Naive thymus-derived CD4-positive, alpha-beta T cell (primary cell): ENCODE data around the gene CDC14B. TPM values are rescaled to one million over a fixed set of nuclear protein-coding genes. Genes with fewer than 3 reads are reported as not detected.

Experiments used
- ATAC-seq: fragments of 150-1000 bp; cut with Tn5 transposase; 2 replicates; pipeline ENCODE4 v1.10.0; 2021; ENCODE audit warnings: mild to moderate bottlenecking, moderate library complexity
- CTCF ChIA-PET: fragments of 350-600 bp; sonication (Branson Sonifier 250); formaldehyde crosslinking; loops from one replicate; lab custom pipeline; 2021; ENCODE audit warnings: antibody characterized with exemption; lab: Charles Lee
- POLR2A ChIA-PET: fragments of 350-600 bp; sonication (Branson Sonifier 250); formaldehyde crosslinking; loops from one replicate; lab custom pipeline; 2021; ENCODE audit warnings: antibody characterized with exemption, inconsistent platforms; lab: Charles Lee
- DNase-seq, 9 donors: peaks; one replicate each; pipeline versions ENCODE4 v3.0.0 to v3.0.0-alpha.2; 2020 to 2022; ENCODE audit warnings: mixed read lengths in 1 of 9
- H3K27ac ChIP-seq: one replicate; pipeline ENCODE4 v1.7.0; 2013; ENCODE audit warnings: mild to moderate bottlenecking, low read depth, low read length, moderate library complexity
- H3K27me3 ChIP-seq, 2 donors: one replicate each; pipeline ENCODE4 v1.7.0; 2013; ENCODE audit warnings: low read length in 2 of 2, mild to moderate bottlenecking in 2 of 2, moderate library complexity in 2 of 2; ENCODE audit not compliant: control insufficient read depth in 2 of 2, insufficient read depth in 2 of 2
- H3K36me3 ChIP-seq, 3 experiments: 1 replicate in 2 of 3; 2 replicates in 1 of 3; pipeline ENCODE4 v1.7.0; 2013; ENCODE audit warnings: low read length in 3 of 3, mild to moderate bottlenecking in 3 of 3, moderate library complexity in 1 of 3; ENCODE audit not compliant: insufficient read depth in 3 of 3, control insufficient read depth in 2 of 3
- H3K4me1 ChIP-seq, 2 donors: one replicate each; pipeline ENCODE4 v1.7.0; 2013; ENCODE audit warnings: low read length in 2 of 2, mild to moderate bottlenecking in 2 of 2, moderate library complexity in 1 of 2; ENCODE audit not compliant: control insufficient read depth in 2 of 2, insufficient read depth in 2 of 2
- H3K4me3 ChIP-seq: 2 replicates; pipeline ENCODE4 v1.7.0; 2013; ENCODE audit warnings: mild to moderate bottlenecking, low read length
- H3K9me3 ChIP-seq, 3 experiments: 1 replicate in 2 of 3; 2 replicates in 1 of 3; pipeline ENCODE4 v1.7.0; 2013; ENCODE audit warnings: low read length in 3 of 3; ENCODE audit not compliant: control insufficient read depth in 2 of 3
- H3K27ac Mint-ChIP-seq, 9 donors: one replicate each; pipeline ENCODE4 v1.8.0; 2020 to 2022; ENCODE audit warnings: mixed read lengths in 9 of 9, mild to moderate bottlenecking in 8 of 9, moderate library complexity in 5 of 9, inconsistent platforms in 2 of 9
- H3K27me3 Mint-ChIP-seq, 5 donors: one replicate each; pipeline ENCODE4 v1.8.0; 2021 to 2022; ENCODE audit warnings: mixed read lengths in 5 of 5, mild to moderate bottlenecking in 1 of 5
- H3K36me3 Mint-ChIP-seq, 5 donors: one replicate each; pipeline ENCODE4 v1.8.0; 2020 to 2022; ENCODE audit warnings: mixed read lengths in 5 of 5, mild to moderate bottlenecking in 3 of 5, inconsistent platforms in 1 of 5
- H3K4me1 Mint-ChIP-seq, 7 donors: one replicate each; pipeline ENCODE4 v1.8.0; 2020 to 2022; ENCODE audit warnings: mixed read lengths in 7 of 7, mild to moderate bottlenecking in 3 of 7, inconsistent platforms in 1 of 7
- H3K4me3 Mint-ChIP-seq, 10 donors: one replicate each; pipeline ENCODE4 v1.8.0; 2020 to 2022; ENCODE audit warnings: mild to moderate bottlenecking in 10 of 10, mixed read lengths in 10 of 10, moderate library complexity in 6 of 10, inconsistent platforms in 2 of 10
- H3K9me3 Mint-ChIP-seq, 11 donors: one replicate each; pipeline ENCODE4 v1.8.0; 2020 to 2022; ENCODE audit warnings: mixed read lengths in 11 of 11, mild to moderate bottlenecking in 4 of 11, inconsistent platforms in 1 of 11, moderate library complexity in 1 of 11
- intact Hi-C, 2 donors: fragments of 100-400 bp; cut with micrococcal nuclease; formaldehyde crosslinking; loops; one replicate each; pipeline ENCODE4 v1.15.1; 2023
- polyA plus RNA-seq, 2 donors: library from polyadenylated mRNA; unstranded; fragments of 300-500 nt; fragmentation: Illumina TruSeq; gene quantifications; one replicate each; pipeline ENCODE4 v1.2.3, GENCODE V29; 2021
- total RNA-seq, 6 experiments: library from RNA in 5 of 6; stranded (reverse) in 5 of 6; gene quantifications; 1 replicate in 5 of 6; 2 replicates in 1 of 6; pipeline ENCODE4 v1.2.3 and lab custom pipeline; 2021 to 2026

The CDC14B gene
- total and polyA plus RNA-seq, 7 experiments from 2014 or later: 0.41 to 16.5 (median 9.4) TPM

DNA sequence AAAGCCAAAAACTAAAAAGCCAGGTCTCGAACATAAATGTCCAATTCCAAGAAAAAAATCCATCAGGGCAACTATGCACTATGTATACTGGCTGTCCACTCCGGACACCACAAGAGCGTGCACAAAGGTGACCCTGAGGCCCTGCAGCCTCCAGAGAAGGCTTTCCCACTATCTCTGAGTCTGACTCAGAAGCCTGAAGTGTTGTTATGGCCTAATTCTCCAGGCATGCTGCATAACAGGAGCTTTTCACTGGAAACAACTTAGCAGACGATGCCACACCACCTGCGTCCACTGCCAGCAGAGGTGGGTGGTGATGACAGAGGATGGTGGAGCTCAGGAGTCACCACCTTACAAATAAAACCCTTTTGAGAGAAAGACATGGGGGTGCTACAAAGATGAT is 106.0 kb downstream of the CDC14B start:
- H3K4me1 ChIP-seq: no peaks in the 10 kb centered on the region
- intact Hi-C loops: no loop called here
- no peak overlapping the region for H3K4me3 Mint-ChIP-seq
- POLR2A ChIA-PET: no interaction called here
- no peak overlapping the region for H3K4me3 ChIP-seq
- no peaks in the 10 kb centered on the region for H3K9me3 ChIP-seq
- H3K36me3 Mint-ChIP-seq: peaks cover 0 to 25% (median 16%) of the 10 kb centered on the region in 5 donors
- no peak overlapping the region for H3K27ac ChIP-seq
- H3K4me1 Mint-ChIP-seq: peaks cover 4 to 11% (median 4%) of the 10 kb centered on the region in 7 donors
- no peak for ATAC-seq
- no peaks in the 10 kb centered on the region for H3K27me3 Mint-ChIP-seq
- DNase-seq: no peak
- H3K9me3 Mint-ChIP-seq: no peaks in the 10 kb centered on the region
- H3K27ac Mint-ChIP-seq: no peak overlapping the region
- no peaks in the 10 kb centered on the region for H3K27me3 ChIP-seq
- CTCF ChIA-PET: interaction anchor here (1.2 kb wide), 1 partner anchor 23 kb away, joined by 3 read pairs; no protein-coding TSS in a partner anchor
- H3K36me3 ChIP-seq: no peaks in the 10 kb centered on the region

DNA sequence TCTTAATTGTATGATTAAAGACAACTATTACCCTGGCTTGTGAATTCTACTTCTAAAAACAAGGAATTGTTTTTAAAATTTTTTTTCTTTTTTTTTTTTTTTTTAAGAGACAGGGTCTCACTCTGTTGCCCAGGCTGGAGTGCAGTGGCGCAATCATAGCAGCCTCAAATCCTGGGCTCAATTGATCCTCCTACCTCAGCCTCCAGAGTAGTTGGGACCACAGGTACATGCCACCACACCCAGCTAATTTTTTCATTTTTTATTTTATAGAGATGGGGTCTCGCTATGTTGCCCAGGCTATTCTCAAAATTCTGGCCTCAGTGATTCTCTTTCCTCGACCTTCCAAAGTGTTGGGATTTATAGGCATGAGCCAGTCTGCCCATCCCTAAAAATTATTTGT is 107.4 kb downstream of the CDC14B start:
- Mint-ChIP-seq H3K27me3 (no peaks in the 10 kb centered on the region), H3K9me3 (no peaks in the 10 kb centered on the region), H3K4me3 (no peak overlapping the region), H3K36me3 (peaks cover 0 to 27% (median 20%) of the 10 kb centered on the region in 5 donors), H3K27ac (no peak overlapping the region), H3K4me1 (peaks cover 4 to 11% (median 4%) of the 10 kb centered on the region in 7 donors)
- ChIA-PET POLR2A (interaction anchor here (0.6 kb wide), 1 partner anchor 10 kb away, joined by 4 read pairs; no protein-coding TSS in a partner anchor), CTCF (no interaction called here)
- no peaks in the 10 kb centered on the region for H3K27me3 ChIP-seq
- no peak overlapping the region for H3K27ac ChIP-seq
- H3K36me3 ChIP-seq: no peaks in the 10 kb centered on the region
- H3K9me3 ChIP-seq: no peaks in the 10 kb centered on the region
- no peaks in the 10 kb centered on the region for H3K4me1 ChIP-seq
- H3K4me3 ChIP-seq: no peak overlapping the region
- DNase-seq (no peak), ATAC-seq (no peak)
- intact Hi-C loops: no loop called here

DNA sequence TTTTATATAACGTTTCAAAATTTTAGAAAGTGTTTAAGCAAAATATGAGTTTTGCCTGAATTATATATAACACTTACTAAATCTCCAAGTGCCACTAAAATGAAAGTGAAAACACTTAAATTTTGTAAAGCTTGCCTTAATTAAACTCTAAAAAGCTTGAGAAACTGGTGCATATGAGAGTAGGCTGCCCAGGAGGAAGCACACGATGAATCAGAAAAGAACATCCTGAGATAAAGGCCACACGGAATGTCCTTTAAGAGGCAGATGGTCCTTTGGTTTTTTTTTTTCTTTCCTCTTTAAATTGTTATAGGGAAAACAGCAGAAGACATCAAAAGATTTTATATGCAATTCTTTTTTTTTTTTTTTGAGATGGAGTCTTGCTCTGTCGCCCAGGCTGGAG is 109.4 kb downstream of the CDC14B start:
- ATAC-seq (no peak), DNase-seq (no peak)
- Mint-ChIP-seq H3K36me3 (peaks cover 0 to 27% (median 17%) of the 10 kb centered on the region in 5 donors), H3K4me3 (no peak overlapping the region), H3K27ac (no peak overlapping the region), H3K9me3 (no peaks in the 10 kb centered on the region), H3K27me3 (no peaks in the 10 kb centered on the region), H3K4me1 (peaks cover 2 to 11% (median 4%) of the 10 kb centered on the region in 7 donors)
- intact Hi-C loops: no loop called here
- no peak overlapping the region for H3K27ac ChIP-seq
- H3K9me3 ChIP-seq: no peaks in the 10 kb centered on the region
- H3K36me3 ChIP-seq: no peaks in the 10 kb centered on the region
- H3K4me3 ChIP-seq: no peak overlapping the region
- no peaks in the 10 kb centered on the region for H3K4me1 ChIP-seq
- H3K27me3 ChIP-seq: no peaks in the 10 kb centered on the region
- CTCF ChIA-PET: no interaction called here
- POLR2A ChIA-PET: no interaction called here

DNA sequence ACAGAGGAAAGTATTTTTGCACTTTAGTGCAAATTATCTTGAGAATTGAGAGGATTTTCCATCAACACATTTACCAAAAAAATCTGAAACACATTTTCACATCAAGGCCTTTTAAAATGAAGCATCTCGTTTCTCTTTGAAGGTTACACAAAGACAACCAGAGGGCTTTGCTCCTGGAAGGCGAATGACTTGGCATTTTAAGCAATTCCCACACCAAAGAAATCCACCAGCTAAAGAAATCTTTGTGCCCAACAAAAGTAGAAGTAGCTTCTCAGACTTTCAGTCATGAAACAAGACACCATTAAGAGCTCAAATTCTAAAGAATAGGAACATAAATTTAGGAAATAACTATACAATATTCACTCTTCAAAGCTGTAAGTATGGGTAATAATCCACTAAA is 109.8 kb downstream of the CDC14B start:
- no peaks in the 10 kb centered on the region for H3K9me3 Mint-ChIP-seq
- H3K27me3 ChIP-seq: no peaks in the 10 kb centered on the region
- H3K27me3 Mint-ChIP-seq: no peaks in the 10 kb centered on the region
- no peak for DNase-seq
- H3K36me3 Mint-ChIP-seq: peaks cover 0 to 27% (median 13%) of the 10 kb centered on the region in 5 donors
- no peak overlapping the region for H3K4me3 Mint-ChIP-seq
- intact Hi-C loops: no loop called here
- H3K4me3 ChIP-seq: no peak overlapping the region
- H3K27ac Mint-ChIP-seq: peak overlapping the region in 1 of 9 donors; percentile 8
- CTCF ChIA-PET: no interaction called here
- peaks cover 2 to 11% (median 4%) of the 10 kb centered on the region in 7 donors for H3K4me1 Mint-ChIP-seq
- no peaks in the 10 kb centered on the region for H3K36me3 ChIP-seq
- H3K27ac ChIP-seq: no peak overlapping the region
- no peaks in the 10 kb centered on the region for H3K9me3 ChIP-seq
- ATAC-seq: no peak
- no peaks in the 10 kb centered on the region for H3K4me1 ChIP-seq
- POLR2A ChIA-PET: no interaction called here

- H3K27ac Mint-ChIP-seq: no peak overlapping the region
- H3K4me3 Mint-ChIP-seq: no peak overlapping the region
- H3K4me3 ChIP-seq: no peak overlapping the region
- peaks cover 2 to 11% (median 4%) of the 10 kb centered on the region in 7 donors for H3K4me1 Mint-ChIP-seq
- CTCF ChIA-PET: no interaction called here
- no peak for ATAC-seq
- H3K27me3 ChIP-seq: no peaks in the 10 kb centered on the region
- no peaks in the 10 kb centered on the region for H3K9me3 ChIP-seq
- intact Hi-C loops: no loop called here
- no peaks in the 10 kb centered on the region for H3K36me3 ChIP-seq
- no peaks in the 10 kb centered on the region for H3K4me1 ChIP-seq
- no peaks in the 10 kb centered on the region for H3K9me3 Mint-ChIP-seq
- DNase-seq: no peak
- no peak overlapping the region for H3K27ac ChIP-seq
- peaks cover 0 to 22% (median 20%) of the 10 kb centered on the region in 5 donors for H3K36me3 Mint-ChIP-seq
- no peaks in the 10 kb centered on the region for H3K27me3 Mint-ChIP-seq
- POLR2A ChIA-PET: no interaction called here
Measured at GRCh38 chr9:96509026-96509425, 110.6 kb downstream of the CDC14B start.

- Mint-ChIP-seq H3K4me3 (no peak overlapping the region), H3K9me3 (no peaks in the 10 kb centered on the region), H3K4me1 (peaks cover 2 to 11% (median 4%) of the 10 kb centered on the region in 7 donors), H3K36me3 (peaks cover 0 to 24% (median 16%) of the 10 kb centered on the region in 5 donors), H3K27me3 (no peaks in the 10 kb centered on the region), H3K27ac (no peak overlapping the region)
- Histone ChIP-seq H3K27me3 (no peaks in the 10 kb centered on the region), H3K27ac (no peak overlapping the region), H3K4me1 (no peaks in the 10 kb centered on the region), H3K4me3 (no peak overlapping the region), H3K9me3 (no peaks in the 10 kb centered on the region), H3K36me3 (no peaks in the 10 kb centered on the region)
- ATAC-seq (no peak), DNase-seq (no peak)
- POLR2A ChIA-PET: interaction anchor here (0.8 kb wide), 1 partner anchor 144 kb away, joined by 3 read pairs; no protein-coding TSS in a partner anchor
- intact Hi-C loops: no loop called here
- CTCF ChIA-PET: no interaction called here
Measured at GRCh38 chr9:96508227-96508940, 111.3 kb downstream of the CDC14B start.
